BLaER1 treated with 17β-estradiol and CSF1 and Interleukin-3, amounts not matched to agents 10 nM and 100 nM (cell line): ENCODE results near the gene CD81.

Experiments used
- H3K27ac ChIP-seq, 11 experiments: shearing (Covaris generic); formaldehyde crosslinking; 2 replicates each; pipeline ENCODE4 v1.8.1; 2022
- H3K27me3 ChIP-seq, 11 experiments: shearing (Covaris generic); formaldehyde crosslinking; 2 replicates each; pipeline ENCODE4 v1.8.1; 2022
- H3K36me3 ChIP-seq, 11 experiments: shearing (Covaris generic); formaldehyde crosslinking; 2 replicates each; pipeline ENCODE4 v1.8.1; 2022
- H3K4me1 ChIP-seq, 10 experiments: shearing (Covaris generic); formaldehyde crosslinking; 2 replicates each; pipeline ENCODE4 v1.8.1; 2022
- H3K4me2 ChIP-seq, 11 experiments: shearing (Covaris generic); formaldehyde crosslinking; 2 replicates each; pipeline ENCODE4 v1.8.1; 2022
- H3K4me3 ChIP-seq, 10 experiments: shearing (Covaris generic); formaldehyde crosslinking; 2 replicates each; pipeline ENCODE4 v1.8.1; 2022
- H3K9ac ChIP-seq, 11 experiments: shearing (Covaris generic); formaldehyde crosslinking; 2 replicates each; pipeline ENCODE4 v1.8.1; 2022
- H3K9me3 ChIP-seq, 11 experiments: shearing (Covaris generic); formaldehyde crosslinking; replicated peaks in 1 of 11; 2 replicates each; pipeline ENCODE4 v1.8.1; 2022
- H4K20me1 ChIP-seq, 11 experiments: shearing (Covaris generic); formaldehyde crosslinking; 2 replicates each; pipeline ENCODE4 v1.8.1; 2022
- Cebpa-rat ChIP-seq, 11 experiments: shearing (Covaris generic); IDR thresholded peaks; 2 replicates each; pipeline ENCODE4 v1.8.1; 2022

The CD81 gene

DNA sequence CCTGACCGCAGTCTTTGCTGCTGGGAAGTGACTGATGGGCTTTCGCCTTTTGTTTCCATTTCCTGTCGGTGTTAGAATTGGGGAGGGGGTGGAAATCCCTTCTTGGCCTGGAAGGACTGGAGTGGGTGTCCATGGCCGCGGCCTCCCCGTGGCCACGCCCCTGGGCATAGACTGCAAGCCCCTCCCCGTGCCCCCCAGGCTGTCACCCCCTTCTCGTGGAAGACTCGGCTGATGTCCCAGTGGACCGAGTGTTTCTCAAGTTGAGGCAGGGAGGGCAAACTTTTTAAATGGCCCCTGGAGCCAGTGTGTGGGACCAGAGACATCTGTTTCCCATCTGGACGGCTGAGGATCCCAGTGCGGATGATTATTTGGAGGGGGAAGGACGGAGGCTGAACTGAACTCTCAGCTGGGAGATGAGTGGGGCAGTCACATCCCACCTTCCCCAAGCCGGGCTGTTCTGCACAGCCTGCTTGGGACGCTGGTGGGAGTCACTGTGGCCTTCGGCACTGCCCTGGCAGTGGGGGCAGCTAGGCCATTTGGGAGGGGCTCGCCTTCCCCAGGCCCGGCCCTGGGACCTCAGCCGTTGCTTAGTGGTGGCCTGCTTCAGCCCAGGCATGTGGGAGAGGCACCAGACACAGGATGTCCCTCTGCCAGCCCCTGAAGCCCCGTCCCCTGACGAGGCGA, 1.6 kb downstream of the CD81 start:
- H4K20me1 ChIP-seq, result peaks cover 54 to 72% (median 67%) of the 10 kb centered on the region in 11 experiments
- H3K27ac ChIP-seq, result peak overlapping the region; percentile 81 to 93 (median 89); a peak in 21 of 22 replicates
- H3K9ac ChIP-seq, result peak overlapping the region; percentile 91 to 97 (median 95)
- H3K36me3 ChIP-seq, result peaks cover 0 to 26% (median 21%) of the 10 kb centered on the region in 11 experiments; a peak in 15 of 22 replicates
- H3K9me3 ChIP-seq, result peaks cover 0 to 17% (median 11%) of the 10 kb centered on the region in 11 experiments; a peak in 11 of 22 replicates
- H3K4me3 ChIP-seq, result peak overlapping the region; percentile 91 to 98 (median 97)
- H3K4me1 ChIP-seq, result peaks cover 44 to 60% (median 58%) of the 10 kb centered on the region in 10 experiments
- no peak for TF ChIP-seq Cebpa-rat (IDR thresholded peaks at IDR 0.05)
- peak overlapping the region; percentile 83 to 100 (median 99) for H3K4me2 ChIP-seq
- H3K27me3 ChIP-seq, result no peaks in the 10 kb centered on the region

DNA sequence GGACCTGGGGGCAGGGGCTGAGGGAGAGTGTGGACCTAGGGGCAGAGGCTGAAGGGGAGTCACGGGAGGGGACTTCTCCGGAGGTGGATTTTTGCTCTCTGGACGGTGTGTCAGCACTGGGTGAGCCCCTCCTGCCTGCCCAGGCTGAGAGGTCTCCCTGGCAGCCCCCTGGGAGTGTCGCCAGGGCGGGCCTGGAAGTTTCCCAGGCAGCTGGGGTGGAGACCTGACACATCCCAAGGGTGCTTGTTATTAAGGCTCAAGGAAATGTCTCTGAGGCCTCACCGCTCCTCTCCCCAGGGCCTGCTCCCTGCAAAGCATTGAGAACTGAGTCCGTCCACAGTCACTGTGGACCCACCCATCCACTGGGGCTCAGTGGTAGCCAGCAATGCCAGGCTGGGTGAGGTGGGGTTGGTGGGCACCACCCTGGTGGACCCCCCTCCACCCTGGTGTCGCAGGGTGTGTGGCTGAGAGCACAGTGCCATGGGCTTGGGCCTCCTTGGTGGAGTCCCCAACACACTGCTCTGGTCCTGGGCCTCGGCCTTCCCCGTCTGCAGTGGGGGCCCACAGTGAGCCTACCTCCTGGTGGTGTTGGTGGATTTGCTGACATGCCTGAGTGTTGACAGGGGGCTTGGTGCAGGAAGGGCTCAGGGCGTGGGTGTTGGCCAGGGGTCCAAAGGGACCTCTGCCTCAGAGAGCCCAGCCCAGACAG, 2.5 kb downstream of the CD81 start:
- Histone ChIP-seq H3K9me3 (peaks cover 0 to 17% (median 11%) of the 10 kb centered on the region in 11 experiments; a peak in 11 of 22 replicates), H4K20me1 (peaks cover 60 to 80% (median 74%) of the 10 kb centered on the region in 11 experiments), H3K9ac (peak overlapping the region; percentile 49 to 78 (median 68)), H3K4me3 (peak overlapping the region; percentile 29 to 98 (median 44); a peak in 19 of 20 replicates), H3K4me1 (peaks cover 50 to 67% (median 64%) of the 10 kb centered on the region in 10 experiments), H3K27ac (peak overlapping the region in 8 of 11 experiments; percentile 13 to 70 (median 45); a peak in 13 of 22 replicates), H3K4me2 (peak overlapping the region; percentile 85 to 100 (median 96)), H3K27me3 (no peaks in the 10 kb centered on the region), H3K36me3 (peaks cover 0 to 26% (median 21%) of the 10 kb centered on the region in 11 experiments; a peak in 15 of 22 replicates)
- no peak for TF ChIP-seq Cebpa-rat (IDR thresholded peaks at IDR 0.05)

DNA sequence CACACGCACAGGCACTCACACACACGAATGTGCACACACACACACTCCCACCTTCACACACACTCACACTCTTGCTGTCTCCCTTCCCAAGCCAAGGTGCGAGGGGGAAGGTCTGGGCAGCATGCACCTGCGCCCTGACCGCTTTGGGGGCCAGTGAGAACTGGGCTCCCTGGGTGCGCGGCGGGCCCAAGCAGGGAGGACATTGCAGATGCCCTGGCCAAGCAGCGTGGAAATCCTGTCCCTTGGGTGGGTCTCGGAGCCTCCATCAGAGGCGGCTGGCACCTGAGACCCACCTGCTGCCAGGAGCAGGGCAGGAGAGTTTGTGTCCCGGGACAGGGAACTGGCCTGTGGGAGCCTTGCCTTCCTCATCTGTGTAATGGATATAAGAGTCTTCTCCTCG, 3.3 kb downstream of the CD81 start:
- peak overlapping the region in 9 of 10 experiments; percentile 29 to 98 (median 43); a peak in 15 of 20 replicates for H3K4me3 ChIP-seq
- peaks cover 0 to 17% (median 11%) of the 10 kb centered on the region in 11 experiments; a peak in 11 of 22 replicates for H3K9me3 ChIP-seq
- peaks cover 68 to 87% (median 81%) of the 10 kb centered on the region in 11 experiments for H4K20me1 ChIP-seq
- peak overlapping the region in 6 of 11 experiments; percentile 19 to 82 (median 48); a peak in 5 of 22 replicates for H3K27ac ChIP-seq
- no peaks in the 10 kb centered on the region for H3K27me3 ChIP-seq
- peaks cover 58 to 75% (median 72%) of the 10 kb centered on the region in 10 experiments for H3K4me1 ChIP-seq
- peak overlapping the region; percentile 25 to 78 (median 66); a peak in 14 of 22 replicates for H3K9ac ChIP-seq
- TF ChIP-seq Cebpa-rat (IDR thresholded peaks at IDR 0.05), result no peak
- peaks cover 2 to 30% (median 21%) of the 10 kb centered on the region in 11 experiments; a peak in 16 of 22 replicates for H3K36me3 ChIP-seq
- H3K4me2 ChIP-seq, result peak overlapping the region; percentile 85 to 100 (median 96)

DNA sequence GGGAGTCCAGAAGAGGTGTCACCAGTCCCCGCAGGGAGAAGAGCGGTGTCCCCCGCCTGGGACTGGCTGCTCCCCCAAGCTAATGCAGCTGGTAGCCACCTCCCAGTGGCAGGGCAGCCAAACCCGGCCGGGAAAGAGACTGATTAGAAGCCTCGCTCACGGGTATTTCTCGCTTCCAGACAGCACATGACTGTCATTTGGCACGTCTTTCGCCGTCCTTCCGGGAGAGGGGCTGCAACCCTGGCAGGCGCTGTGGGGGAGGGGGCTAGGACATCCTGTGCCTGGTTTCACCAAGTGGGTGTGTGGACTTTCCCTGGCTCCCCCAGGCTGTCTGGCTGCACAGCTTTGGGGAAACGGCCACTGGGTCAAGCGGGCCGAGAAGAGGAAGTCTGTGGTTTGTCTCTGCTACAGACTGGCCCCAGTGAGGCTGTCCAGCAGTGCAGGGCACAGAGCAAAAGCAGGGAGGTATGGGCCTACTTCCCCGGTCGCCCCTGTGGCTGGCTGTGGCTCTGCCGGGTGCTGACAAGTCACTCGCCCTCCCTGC, 3.8 kb downstream of the CD81 start:
- peaks cover 62 to 80% (median 77%) of the 10 kb centered on the region in 10 experiments for H3K4me1 ChIP-seq
- H3K4me2 ChIP-seq, result peak overlapping the region; percentile 85 to 100 (median 96)
- H3K9me3 ChIP-seq, result peaks cover 0 to 17% (median 11%) of the 10 kb centered on the region in 11 experiments; a peak in 11 of 22 replicates
- peak overlapping the region in 4 of 11 experiments; percentile 49 to 82 (median 68); a peak in 5 of 22 replicates for H3K27ac ChIP-seq
- no peak for TF ChIP-seq Cebpa-rat (IDR thresholded peaks at IDR 0.05)
- peaks cover 73 to 92% (median 86%) of the 10 kb centered on the region in 11 experiments for H4K20me1 ChIP-seq
- no peaks in the 10 kb centered on the region for H3K27me3 ChIP-seq
- H3K9ac ChIP-seq, result peak overlapping the region in 8 of 11 experiments; percentile 25 to 78 (median 70); a peak in 11 of 22 replicates
- peaks cover 7 to 35% (median 21%) of the 10 kb centered on the region in 11 experiments; a peak in 18 of 22 replicates for H3K36me3 ChIP-seq
- H3K4me3 ChIP-seq, result peak overlapping the region in 9 of 10 experiments; percentile 14 to 98 (median 39); a peak in 11 of 20 replicates

DNA sequence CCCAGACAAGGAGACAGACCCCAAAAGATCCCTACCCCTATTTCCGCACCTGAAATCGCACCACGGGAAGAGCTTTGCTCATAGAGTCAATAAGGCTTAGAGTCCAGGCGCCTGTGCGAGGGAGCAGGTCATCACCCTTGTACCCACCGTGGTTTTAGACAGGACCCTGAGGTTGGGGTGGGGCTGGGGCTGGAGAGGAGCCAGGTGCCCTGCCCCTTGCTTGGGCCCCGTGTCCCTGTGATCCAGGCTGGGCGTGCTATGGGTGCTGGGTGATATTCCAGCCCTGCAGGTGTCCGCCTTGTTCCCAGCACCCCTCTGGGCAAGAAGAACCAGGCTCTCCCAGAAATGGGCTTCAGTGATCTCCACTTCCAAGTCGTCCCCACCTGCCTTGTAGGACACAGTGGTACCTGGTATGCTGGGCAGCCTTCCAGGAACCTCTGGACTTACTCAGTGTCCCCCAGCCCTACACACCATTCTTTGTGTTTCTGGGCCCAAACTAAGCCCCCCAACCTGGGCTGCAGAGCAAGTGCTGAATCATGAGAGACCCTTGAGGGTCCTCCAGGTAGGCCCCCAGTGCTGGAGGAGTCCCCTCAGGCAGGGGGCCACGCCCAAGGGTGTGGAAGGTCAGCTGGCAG, 4.5 kb downstream of the CD81 start:
- Histone ChIP-seq H3K4me3 (peak overlapping the region in 8 of 10 experiments; percentile 24 to 98 (median 52); a peak in 11 of 20 replicates), H3K9ac (peak overlapping the region; percentile 30 to 77 (median 68); a peak in 19 of 22 replicates), H3K27me3 (no peaks in the 10 kb centered on the region), H3K9me3 (peaks cover 0 to 17% (median 11%) of the 10 kb centered on the region in 11 experiments; a peak in 11 of 22 replicates), H3K4me1 (peaks cover 70 to 83% (median 81%) of the 10 kb centered on the region in 10 experiments), H4K20me1 (peaks cover 80 to 94% (median 89%) of the 10 kb centered on the region in 11 experiments), H3K27ac (peak overlapping the region in 9 of 11 experiments; percentile 67 to 88 (median 81); a peak in 17 of 22 replicates), H3K36me3 (peaks cover 8 to 41% (median 21%) of the 10 kb centered on the region in 11 experiments; a peak in 18 of 22 replicates), H3K4me2 (peak overlapping the region; percentile 85 to 100 (median 96))
- TF ChIP-seq Cebpa-rat (IDR thresholded peaks at IDR 0.05), result no peak

DNA sequence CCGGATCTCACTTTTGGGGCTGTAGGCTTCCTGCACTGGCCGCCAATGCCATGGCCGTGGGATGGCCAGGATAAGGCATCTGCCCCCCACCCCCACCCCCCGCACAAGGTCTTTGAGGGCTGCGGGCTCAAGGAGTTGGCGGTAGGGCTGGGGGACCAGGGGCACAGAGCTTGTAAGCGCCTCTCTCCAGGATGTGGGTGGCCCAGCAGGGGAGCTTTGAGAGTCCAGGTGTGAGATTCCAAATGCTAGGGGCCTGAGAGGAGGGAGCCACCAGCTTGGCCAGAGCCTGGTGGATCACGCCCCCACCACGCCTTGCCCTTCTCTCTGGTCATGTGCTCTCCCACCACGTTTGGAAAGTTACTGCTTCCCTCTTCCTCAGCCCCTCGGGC, 5.0 kb downstream of the CD81 start:
- no peak for TF ChIP-seq Cebpa-rat (IDR thresholded peaks at IDR 0.05)
- Histone ChIP-seq H3K27ac (peak overlapping the region in 10 of 11 experiments; percentile 67 to 88 (median 80); a peak in 19 of 22 replicates), H3K9me3 (peaks cover 0 to 17% (median 11%) of the 10 kb centered on the region in 11 experiments; a peak in 11 of 22 replicates), H3K4me1 (peaks cover 74 to 84% (median 83%) of the 10 kb centered on the region in 10 experiments), H4K20me1 (peaks cover 85 to 96% (median 91%) of the 10 kb centered on the region in 11 experiments), H3K4me2 (peak overlapping the region; percentile 85 to 100 (median 96)), H3K27me3 (no peaks in the 10 kb centered on the region), H3K9ac (peak overlapping the region; percentile 30 to 77 (median 68); a peak in 21 of 22 replicates), H3K4me3 (peak overlapping the region in 8 of 10 experiments; percentile 24 to 97 (median 49); a peak in 14 of 20 replicates), H3K36me3 (peaks cover 8 to 41% (median 21%) of the 10 kb centered on the region in 11 experiments; a peak in 18 of 22 replicates)

DNA sequence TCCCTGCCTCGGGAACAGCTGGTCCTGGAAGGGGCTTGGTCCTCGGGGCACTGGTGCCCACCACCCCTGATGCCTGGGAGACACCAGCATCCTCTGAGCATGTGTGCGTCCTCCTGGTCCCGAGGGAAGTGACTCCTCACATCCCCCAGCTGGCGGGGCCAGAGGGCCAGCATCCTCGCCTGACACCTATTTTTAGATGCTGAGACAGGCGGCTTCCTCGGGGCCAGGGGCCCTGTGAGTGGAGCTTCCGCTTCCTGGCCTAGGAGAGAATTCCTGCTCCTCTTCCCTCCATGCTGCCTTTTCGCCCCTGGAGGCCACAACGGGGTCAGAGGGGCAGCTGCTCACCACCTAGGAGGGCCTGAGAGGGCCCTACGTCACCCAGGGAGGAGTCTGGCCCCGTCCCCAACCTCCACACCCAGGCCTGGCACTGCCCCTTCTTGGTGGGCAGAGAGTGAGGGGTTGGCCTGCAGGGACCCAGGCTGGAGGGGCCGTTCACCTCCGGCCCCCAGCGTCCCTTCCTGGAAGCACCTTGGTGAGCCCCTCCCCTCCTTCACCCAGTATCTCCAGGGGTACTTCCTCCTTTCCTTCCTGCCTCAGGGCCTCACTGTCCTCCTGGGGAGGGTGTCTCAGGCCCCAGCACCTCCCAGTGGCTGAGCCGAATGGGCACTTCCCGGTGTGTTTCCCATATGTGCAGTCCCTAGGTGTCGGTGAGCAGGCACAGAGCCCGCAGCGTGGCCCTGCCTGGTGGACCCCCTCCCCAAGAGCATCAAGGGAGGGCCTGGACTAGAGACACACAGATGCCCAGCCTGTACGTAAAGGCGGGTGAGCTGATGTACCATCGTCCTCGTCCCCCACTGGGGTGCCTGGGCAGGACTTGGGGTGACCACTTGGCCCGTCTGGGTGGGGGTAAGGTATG, 6.1 kb downstream of the CD81 start:
- no peak for TF ChIP-seq Cebpa-rat (IDR thresholded peaks at IDR 0.05)
- peak overlapping the region; percentile 85 to 100 (median 96) for H3K4me2 ChIP-seq
- peaks cover 8 to 42% (median 21%) of the 10 kb centered on the region in 11 experiments; a peak in 19 of 22 replicates for H3K36me3 ChIP-seq
- peak overlapping the region; percentile 10 to 97 (median 46); a peak in 18 of 20 replicates for H3K4me3 ChIP-seq
- H3K9me3 ChIP-seq, result peaks cover 0 to 17% (median 11%) of the 10 kb centered on the region in 11 experiments; a peak in 11 of 22 replicates
- H3K4me1 ChIP-seq, result peaks cover 84 to 95% (median 94%) of the 10 kb centered on the region in 10 experiments
- peak overlapping the region; percentile 46 to 77 (median 68); a peak in 21 of 22 replicates for H3K9ac ChIP-seq
- peak overlapping the region; percentile 37 to 88 (median 79); a peak in 21 of 22 replicates for H3K27ac ChIP-seq
- H4K20me1 ChIP-seq, result peaks cover 94 to 98% (median 95%) of the 10 kb centered on the region in 11 experiments
- no peaks in the 10 kb centered on the region for H3K27me3 ChIP-seq
